ENCODE measurements around the gene GPR17.

The GPR17 gene

GRCh38 chr2:127649100-127649611 lies 3.2 kb downstream of the GPR17 start:
- Histone ChIP-seq H3K27me3 (no peaks in the 10 kb centered on the region), H3K4me3 (ENCODE audit: low read depth in 1 of 2, low read length in 1 of 2) (peak overlapping the region; percentile 6 to 35), H3K36me3 (no peaks in the 10 kb centered on the region), H3K9me3 (no peaks in the 10 kb centered on the region), H3K27ac (peak overlapping the region; percentile 51), H3K4me1 (ENCODE audit: control insufficient read depth in 1 of 2, insufficient read depth in 1 of 2, low read depth in 1 of 2, low read length in 1 of 2) (peaks cover 9 to 26% of the 10 kb centered on the region in 2 experiments)
- no peak for TF ChIP-seq CTCF (IDR thresholded peaks at IDR 0.05)

GRCh38 chr2:127649684-127650040 lies 3.7 kb downstream of the GPR17 start:
- Histone ChIP-seq H3K4me3 (ENCODE audit: low read depth in 1 of 2, low read length in 1 of 2) (peak overlapping the region; percentile 6 to 35), H3K36me3 (no peaks in the 10 kb centered on the region), H3K9me3 (no peaks in the 10 kb centered on the region), H3K27me3 (no peaks in the 10 kb centered on the region), H3K4me1 (ENCODE audit: control insufficient read depth in 1 of 2, insufficient read depth in 1 of 2, low read depth in 1 of 2, low read length in 1 of 2) (peaks cover 9 to 26% of the 10 kb centered on the region in 2 experiments), H3K27ac (peak overlapping the region; percentile 51)
- peak; percentile 72 for TF ChIP-seq CTCF (IDR thresholded peaks at IDR 0.05)

GRCh38 chr2:127650041-127650784 lies 4.3 kb downstream of the GPR17 start:
- peaks cover 9 to 26% of the 10 kb centered on the region in 2 experiments for H3K4me1 ChIP-seq (ENCODE audit: control insufficient read depth in 1 of 2, insufficient read depth in 1 of 2, low read depth in 1 of 2, low read length in 1 of 2)
- TF ChIP-seq CTCF (IDR thresholded peaks at IDR 0.05): no peak

GRCh38 chr2:127650785-127651380 lies 4.9 kb downstream of the GPR17 start:
- peaks cover 9 to 26% of the 10 kb centered on the region in 2 experiments for H3K4me1 ChIP-seq (ENCODE audit: control insufficient read depth in 1 of 2, insufficient read depth in 1 of 2, low read depth in 1 of 2, low read length in 1 of 2)
- no peak overlapping the region for H3K27ac ChIP-seq
- TF ChIP-seq CTCF (IDR thresholded peaks at IDR 0.05): no peak
- no peak overlapping the region for H3K4me3 ChIP-seq (ENCODE audit: low read depth in 1 of 2, low read length in 1 of 2)
- no peaks in the 10 kb centered on the region for H3K27me3 ChIP-seq
- no peaks in the 10 kb centered on the region for H3K36me3 ChIP-seq
- no peaks in the 10 kb centered on the region for H3K9me3 ChIP-seq

More at GRCh38 chr2:127650041-127650784, 4.3 kb downstream of the GPR17 start:
- Histone ChIP-seq H3K36me3 (no peaks in the 10 kb centered on the region), H3K27ac (no peak overlapping the region), H3K27me3 (no peaks in the 10 kb centered on the region), H3K4me3 (ENCODE audit: low read depth in 1 of 2, low read length in 1 of 2) (no peak overlapping the region), H3K9me3 (no peaks in the 10 kb centered on the region)

GRCh38 chr2:127651381-127651809 lies 5.4 kb downstream of the GPR17 start:
- Histone ChIP-seq H3K27ac (no peak overlapping the region), H3K4me1 (ENCODE audit: control insufficient read depth in 1 of 2, insufficient read depth in 1 of 2, low read depth in 1 of 2, low read length in 1 of 2) (peaks cover 9 to 24% of the 10 kb centered on the region in 2 experiments), H3K27me3 (no peaks in the 10 kb centered on the region), H3K36me3 (no peaks in the 10 kb centered on the region), H3K4me3 (ENCODE audit: low read depth in 1 of 2, low read length in 1 of 2) (no peak overlapping the region), H3K9me3 (no peaks in the 10 kb centered on the region)
- TF ChIP-seq CTCF (IDR thresholded peaks at IDR 0.05): no peak
